ENCODE measurements around the gene TENM4. TPM values are rescaled to one million over a fixed set of nuclear protein-coding genes. Genes with fewer than 3 reads are reported as not detected.

Gene TENM4
- polyA plus RNA-seq, 1 experiment, result 0.39 TPM

DNA sequence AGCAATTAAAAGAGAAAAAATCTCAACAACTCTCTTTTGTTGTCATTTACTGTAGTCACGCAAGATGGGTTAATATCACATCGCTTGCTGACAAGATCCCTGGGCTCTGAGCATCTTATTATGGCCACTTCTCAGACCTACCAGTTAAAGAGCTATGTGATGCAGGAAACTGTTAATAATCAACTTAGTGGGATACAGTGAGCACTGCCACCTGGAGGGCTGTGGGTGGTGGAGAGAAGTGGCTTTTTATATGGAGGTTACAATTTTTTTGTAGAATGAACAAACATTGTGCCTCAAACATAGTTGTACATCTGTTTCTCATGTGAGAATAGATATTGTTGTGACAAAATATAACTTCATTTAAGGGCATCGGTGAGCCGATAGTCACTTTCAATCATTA, 181.0 kb downstream of the TENM4 start:
- CTCF ChIA-PET, result interaction anchor here (1.3 kb wide), 1 partner anchor 160 kb away, joined by 3 read pairs; no protein-coding TSS in a partner anchor

DNA sequence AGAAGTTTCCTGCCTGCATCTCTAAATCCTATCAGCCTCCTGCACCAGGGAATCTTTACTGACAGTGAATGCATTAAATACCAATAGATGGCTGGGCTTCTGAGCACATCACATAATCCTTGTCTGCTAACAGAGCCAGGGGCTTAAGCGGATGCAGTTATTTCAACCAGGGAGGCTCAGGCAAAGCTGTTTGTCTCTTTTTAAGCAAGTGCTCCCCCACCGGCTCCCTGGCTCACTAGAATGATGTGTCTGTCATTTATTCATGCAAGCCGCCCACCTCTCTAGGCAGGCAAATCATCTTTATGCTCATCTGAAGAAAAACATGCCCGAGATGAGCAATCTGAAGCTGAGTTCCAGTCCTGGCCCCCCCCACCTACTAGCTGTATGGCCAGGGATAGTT, 182.3 kb downstream of the TENM4 start:
- TF ChIP-seq, protein P1, sequence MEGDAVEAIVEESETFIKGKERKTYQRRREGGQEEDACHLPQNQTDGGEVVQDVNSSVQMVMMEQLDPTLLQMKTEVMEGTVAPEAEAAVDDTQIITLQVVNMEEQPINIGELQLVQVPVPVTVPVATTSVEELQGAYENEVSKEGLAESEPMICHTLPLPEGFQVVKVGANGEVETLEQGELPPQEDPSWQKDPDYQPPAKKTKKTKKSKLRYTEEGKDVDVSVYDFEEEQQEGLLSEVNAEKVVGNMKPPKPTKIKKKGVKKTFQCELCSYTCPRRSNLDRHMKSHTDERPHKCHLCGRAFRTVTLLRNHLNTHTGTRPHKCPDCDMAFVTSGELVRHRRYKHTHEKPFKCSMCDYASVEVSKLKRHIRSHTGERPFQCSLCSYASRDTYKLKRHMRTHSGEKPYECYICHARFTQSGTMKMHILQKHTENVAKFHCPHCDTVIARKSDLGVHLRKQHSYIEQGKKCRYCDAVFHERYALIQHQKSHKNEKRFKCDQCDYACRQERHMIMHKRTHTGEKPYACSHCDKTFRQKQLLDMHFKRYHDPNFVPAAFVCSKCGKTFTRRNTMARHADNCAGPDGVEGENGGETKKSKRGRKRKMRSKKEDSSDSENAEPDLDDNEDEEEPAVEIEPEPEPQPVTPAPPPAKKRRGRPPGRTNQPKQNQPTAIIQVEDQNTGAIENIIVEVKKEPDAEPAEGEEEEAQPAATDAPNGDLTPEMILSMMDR (IDR thresholded peaks at IDR 0.05; ENCODE audit: insufficient read depth, low read depth, low read length), result no peak
- ChIA-PET CTCF (no interaction called here), POLR2A (no interaction called here)
- Histone ChIP-seq H3K27me3 (ENCODE audit: control insufficient read depth, insufficient read depth, low read length) (no peaks in the 10 kb centered on the region), H3K36me3 (ENCODE audit: control insufficient read depth, insufficient read depth, low read length) (no peaks in the 10 kb centered on the region), H3K4me3 (ENCODE audit: low read depth, low read length) (no peak overlapping the region)
- no peak for DNase-seq (ENCODE audit: low read depth)

More for the DNA sequence above, 181.0 kb downstream of the TENM4 start:
- no peak for DNase-seq (ENCODE audit: low read depth)
- TF ChIP-seq, protein P1 (IDR thresholded peaks at IDR 0.05; ENCODE audit: insufficient read depth, low read depth, low read length), result no peak
- POLR2A ChIA-PET, result no interaction called here
- no peak overlapping the region for H3K4me3 ChIP-seq (ENCODE audit: low read depth, low read length)
- no peaks in the 10 kb centered on the region for H3K27me3 ChIP-seq (ENCODE audit: control insufficient read depth, insufficient read depth, low read length)
- H3K36me3 ChIP-seq (ENCODE audit: control insufficient read depth, insufficient read depth, low read length), result no peaks in the 10 kb centered on the region

DNA sequence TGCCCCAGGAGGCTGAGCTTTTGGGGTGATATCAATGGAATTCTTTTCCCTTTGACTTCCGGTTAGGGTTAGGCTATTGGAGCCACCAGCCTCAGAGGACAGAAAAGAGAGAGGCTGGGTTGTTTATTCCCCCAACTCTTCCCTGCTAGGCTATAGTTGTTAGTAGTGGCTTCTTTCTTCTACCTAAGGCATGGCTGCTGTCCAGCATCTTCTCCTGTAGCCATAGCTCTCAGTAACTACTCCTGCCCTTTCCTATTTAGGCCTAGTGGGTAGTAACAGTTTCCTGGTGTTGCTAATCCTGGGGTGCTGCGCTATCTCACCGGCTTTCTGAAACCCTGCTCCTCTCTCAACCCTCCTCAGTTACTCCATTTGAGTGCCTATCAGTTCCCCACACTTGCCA, 184.9 kb downstream of the TENM4 start:
- H3K27me3 ChIP-seq (ENCODE audit: control insufficient read depth, insufficient read depth, low read length), result no peaks in the 10 kb centered on the region
- CTCF ChIA-PET, result no interaction called here

DNA sequence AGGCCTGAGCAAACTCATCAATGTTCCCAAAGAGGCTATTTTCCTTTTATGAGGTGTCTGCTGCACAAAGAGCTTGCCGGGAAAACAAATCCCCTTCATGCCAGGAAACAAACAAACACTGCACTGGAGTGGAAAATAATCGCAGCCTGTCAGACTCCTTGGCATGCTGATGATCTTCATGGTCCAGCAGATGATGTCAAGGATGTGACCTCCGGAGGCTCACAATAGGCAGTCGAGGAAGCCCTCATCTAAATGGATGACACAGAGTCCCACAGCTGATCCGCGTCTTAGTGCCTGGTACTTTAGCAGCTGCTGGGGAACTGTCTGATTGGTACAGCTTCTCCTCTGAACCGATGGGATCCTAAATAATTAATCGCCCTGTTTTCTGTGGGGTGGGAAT, 187.6 kb downstream of the TENM4 start:
- Histone ChIP-seq H3K36me3 (ENCODE audit: control insufficient read depth, insufficient read depth, low read length) (no peaks in the 10 kb centered on the region), H3K27me3 (ENCODE audit: control insufficient read depth, insufficient read depth, low read length) (no peaks in the 10 kb centered on the region), H3K4me3 (ENCODE audit: low read depth, low read length) (no peak overlapping the region)
- TF ChIP-seq, protein P1 (IDR thresholded peaks at IDR 0.05; ENCODE audit: insufficient read depth, low read depth, low read length), result no peak
- ChIA-PET POLR2A (no interaction called here), CTCF (interaction anchor here (0.6 to 1.5 kb wide), 3 partner anchors 26 to 153 kb away, joined by 3 read pairs; no protein-coding TSS in a partner anchor)
- no peak for DNase-seq (ENCODE audit: low read depth)

More for the DNA sequence above, 184.9 kb downstream of the TENM4 start:
- TF ChIP-seq, protein P1 (IDR thresholded peaks at IDR 0.05; ENCODE audit: insufficient read depth, low read depth, low read length), result no peak
- Histone ChIP-seq H3K36me3 (ENCODE audit: control insufficient read depth, insufficient read depth, low read length) (no peaks in the 10 kb centered on the region), H3K4me3 (ENCODE audit: low read depth, low read length) (no peak overlapping the region)
- POLR2A ChIA-PET, result no interaction called here
- no peak for DNase-seq (ENCODE audit: low read depth)

DNA sequence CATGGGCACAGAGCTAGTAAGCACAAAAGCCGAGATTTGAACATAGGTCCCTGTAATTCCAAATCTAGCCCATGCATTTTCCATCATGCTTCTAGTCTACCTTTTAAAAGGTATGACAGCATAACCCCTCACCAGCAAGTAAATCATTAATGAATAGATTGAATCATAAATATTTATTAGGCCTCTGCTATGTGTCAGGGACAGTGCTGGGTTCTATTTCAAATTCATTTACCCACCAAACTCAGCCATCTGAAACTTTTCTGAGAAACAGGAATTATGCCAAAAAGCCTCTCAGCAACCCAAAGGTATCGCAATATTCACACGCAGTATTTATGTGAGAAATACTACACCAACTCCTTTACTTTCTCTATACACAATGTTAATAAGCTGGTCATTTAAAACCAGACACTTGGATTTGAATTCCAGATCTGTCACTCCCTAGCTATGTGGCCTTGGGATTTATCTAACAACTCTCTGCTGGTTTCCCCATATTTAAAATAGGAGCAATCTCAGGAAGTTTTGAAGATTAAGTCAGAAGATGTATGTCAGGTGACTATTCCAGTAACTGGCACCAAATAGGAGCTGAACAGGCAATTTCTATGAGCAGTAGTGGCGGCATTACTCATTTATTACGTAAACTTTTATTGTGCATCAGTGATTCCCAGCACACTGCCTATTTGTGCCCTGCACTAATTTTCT, 191.4 kb downstream of the TENM4 start:
- DNase-seq (ENCODE audit: low read depth), result no peak
- CTCF ChIA-PET, result interaction anchor here (0.5 to 0.9 kb wide), 2 partner anchors 11 to 222 kb away, joined by 3 read pairs; no protein-coding TSS in a partner anchor

More for the DNA sequence above, 191.4 kb downstream of the TENM4 start:
- H3K4me3 ChIP-seq (ENCODE audit: low read depth, low read length), result no peak overlapping the region
- TF ChIP-seq, protein P1 (IDR thresholded peaks at IDR 0.05; ENCODE audit: insufficient read depth, low read depth, low read length), result no peak
- POLR2A ChIA-PET, result no interaction called here
- no peaks in the 10 kb centered on the region for H3K36me3 ChIP-seq (ENCODE audit: control insufficient read depth, insufficient read depth, low read length)
- no peaks in the 10 kb centered on the region for H3K27me3 ChIP-seq (ENCODE audit: control insufficient read depth, insufficient read depth, low read length)

Measured in BJ (cell line).